HG03575 (cell line): ENCODE data around the gene SHISA8.
"Not testable (repeated sequence)": the region's sequence is repeated elsewhere in the genome, so short reads cannot be mapped to it uniquely, and the experiment has no call there.

ENCODE experiments used
- ATAC-seq: cut with Tn5 transposase; IDR thresholded peaks from one replicate; pipeline ENCODE4 v1.9.1; 2021; ENCODE audit not compliant: unreplicated experiment, insufficient number of reproducible peaks, low FRiP score; ENCODE audit errors: extremely low read depth

Gene SHISA8

GRCh38 chr22:41874090-41874489 lies 40.8 kb downstream of the SHISA8 start:
- no peak for ATAC-seq

GRCh38 chr22:41873391-41873790 lies 41.5 kb downstream of the SHISA8 start:
- no peak for ATAC-seq

DNA sequence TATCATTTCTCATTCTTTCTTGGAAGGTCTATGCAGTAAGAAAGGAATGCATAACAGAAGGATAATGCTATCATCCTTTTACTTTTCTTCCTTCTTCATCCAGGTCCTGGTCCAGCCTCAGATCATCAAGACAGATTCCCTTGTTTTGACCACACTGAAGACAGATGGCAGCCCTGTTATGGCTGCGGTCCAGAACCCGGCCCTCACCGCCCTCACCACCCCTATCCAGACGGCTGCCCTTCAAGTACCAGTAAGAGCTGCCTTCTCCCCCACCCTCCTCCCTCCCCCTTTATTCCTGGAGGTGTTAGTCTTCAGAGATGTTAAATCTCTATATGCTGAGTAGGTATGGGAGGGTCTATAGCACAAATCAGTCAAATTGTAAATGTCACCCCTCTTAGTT lies 44.1 kb downstream of the SHISA8 start:
- ATAC-seq: no peak

- ATAC-seq: not testable (repeated sequence)
Measured at GRCh38 chr22:41870081-41870480, 44.8 kb downstream of the SHISA8 start.

DNA sequence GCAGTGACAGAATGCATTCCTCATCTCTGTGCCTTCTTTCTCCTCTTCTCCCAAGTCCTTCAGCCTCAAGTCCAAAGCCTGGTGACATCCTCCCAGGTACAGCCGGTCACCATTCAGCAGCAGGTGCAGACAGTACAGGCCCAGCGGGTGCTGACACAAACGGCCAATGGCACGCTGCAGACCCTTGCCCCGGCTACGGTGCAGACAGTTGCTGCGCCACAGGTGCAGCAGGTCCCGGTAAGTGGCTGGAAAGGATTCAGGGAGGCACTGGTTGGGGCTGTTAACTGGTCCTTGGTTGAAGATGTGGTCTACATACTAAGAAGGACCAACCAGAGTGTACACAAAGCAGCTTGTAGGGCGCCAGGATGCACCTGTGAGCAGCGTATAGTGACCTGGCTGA lies 46.3 kb downstream of the SHISA8 start:
- ATAC-seq: no peak

GRCh38 chr22:41863472-41863871 lies 51.4 kb downstream of the SHISA8 start:
- no peak for ATAC-seq

DNA sequence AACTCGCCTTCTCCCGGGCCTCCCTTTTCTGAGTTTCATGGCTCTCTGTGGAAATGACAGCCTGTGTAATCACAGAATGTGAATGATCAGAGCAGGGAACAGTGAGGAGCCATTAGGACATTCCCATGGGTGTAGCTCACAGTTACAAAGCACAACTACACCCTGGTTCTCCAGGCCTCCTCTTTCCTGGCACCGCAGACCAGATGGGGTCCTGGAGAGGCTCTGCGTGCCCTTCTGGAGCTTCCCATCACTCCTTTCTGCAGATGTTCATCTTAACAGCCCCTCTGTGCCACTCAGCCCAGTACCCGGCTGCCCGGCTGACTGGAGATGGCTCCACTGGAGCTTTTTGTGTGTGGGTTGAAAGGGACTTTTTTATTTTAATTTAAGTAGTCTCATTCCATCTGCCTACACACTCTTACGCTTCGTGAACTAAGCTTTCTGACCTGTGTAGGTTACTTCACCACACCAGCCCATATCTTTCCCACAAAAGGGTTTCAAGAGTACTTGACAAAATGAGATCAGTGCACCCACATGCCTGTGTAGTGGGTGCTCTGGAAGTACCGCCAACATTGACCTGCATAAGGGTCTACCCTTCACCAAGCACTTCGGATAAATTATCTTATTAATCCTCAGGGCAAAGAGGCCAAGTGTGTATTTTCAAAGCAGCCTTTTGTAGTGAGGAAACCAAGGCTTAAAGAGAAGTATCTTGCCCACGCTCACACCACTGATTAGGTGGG lies 52.2 kb downstream of the SHISA8 start:
- no peak for ATAC-seq

DNA sequence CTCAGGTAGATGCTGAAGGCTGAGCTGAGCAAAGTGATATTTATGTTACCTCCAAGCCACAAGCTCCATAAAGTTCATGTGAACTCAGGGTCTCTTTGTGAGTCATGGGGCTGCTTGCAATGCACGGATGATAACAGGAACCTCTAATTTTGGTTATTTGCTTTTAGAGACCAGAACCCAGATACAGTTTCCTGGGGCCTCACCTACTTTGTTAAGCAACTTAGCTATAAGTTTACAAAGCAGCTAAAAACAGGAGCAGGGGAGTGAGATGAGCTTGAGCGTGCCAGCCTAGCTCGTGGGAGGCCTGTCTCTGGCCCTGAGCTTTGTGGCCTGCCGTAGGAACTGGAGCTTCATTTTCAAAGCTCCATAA lies 52.7 kb downstream of the SHISA8 start:
- no peak for ATAC-seq
